BJ (cell line): ENCODE data around the gene MIB1. TPM values are rescaled to one million over a fixed set of nuclear protein-coding genes. Genes with fewer than 3 reads are reported as not detected.
A peak's percentile ranks its signal among the peaks of the same experiment; 100 is the strongest.

Experiments
- CTCF ChIA-PET: fragments of 350-600 bp; formaldehyde crosslinking; extraction: SDS; loops from one replicate; lab custom pipeline; 2021; ENCODE audit warnings: antibody characterized with exemption, inconsistent platforms; lab: Yijun Ruan, JAX
- POLR2A ChIA-PET: fragments of 300-600 bp; sonication (Branson Sonifier 250); formaldehyde crosslinking; extraction: SDS; loops from one replicate; lab custom pipeline; 2021; ENCODE audit warnings: antibody characterized with exemption; lab: Charles Lee
- DNase-seq: peaks from one replicate; pipeline ENCODE4 v3.0.0-alpha.2; 2011; ENCODE audit warnings: low read depth
- H3K27me3 ChIP-seq: 2 replicates; pipeline ENCODE4 v1.6.0; 2011; ENCODE audit warnings: low read length; ENCODE audit not compliant: control insufficient read depth, insufficient read depth
- H3K36me3 ChIP-seq: 2 replicates; pipeline ENCODE4 v1.5.1; 2011; ENCODE audit warnings: low read length; ENCODE audit not compliant: control insufficient read depth, insufficient read depth
- H3K4me3 ChIP-seq: 2 replicates; pipeline ENCODE4 v1.5.1; 2011; ENCODE audit warnings: low read depth, mild to moderate bottlenecking, control low read depth, low read length
- CTCF ChIP-seq: IDR thresholded peaks from 2 replicates; pipeline ENCODE4 v1.5.1; 2011; ENCODE audit warnings: low read depth, mild to moderate bottlenecking, control low read depth, inconsistent platforms, low read length, moderate library complexity; ENCODE audit not compliant: insufficient read depth
- polyA plus RNA-seq: library from polyadenylated mRNA; depleted of rRNA; stranded (reverse); fragments of >200 nt; gene quantifications from 2 replicates; pipeline ENCODE4 v1.2.3, GENCODE V29; 2011

The MIB1 gene
- polyA plus RNA-seq, 1 experiment = 10.0 TPM

GRCh38 chr18:21889570-21889969 is 149.0 kb downstream of the MIB1 start:
- no peaks in the 10 kb centered on the region; the same call in 1 of the 2 replicates for H3K27me3 ChIP-seq
- POLR2A ChIA-PET = no interaction called here

GRCh38 chr18:21894619-21895367 is 154.2 kb downstream of the MIB1 start:
- Histone ChIP-seq H3K36me3 (no peaks in the 10 kb centered on the region), H3K4me3 (no peak overlapping the region), H3K27me3 (peaks cover 2% of the 10 kb centered on the region; the same call in 1 of the 2 replicates)
- ChIA-PET CTCF (no interaction called here), POLR2A (no interaction called here)
- no peak for TF ChIP-seq CTCF
- DNase-seq = no peak

More at GRCh38 chr18:21889570-21889969, 149.0 kb downstream of the MIB1 start:
- CTCF ChIA-PET = interaction anchor here (1.1 kb wide), 2 partner anchors 9 kb away, joined by 3 read pairs; no protein-coding TSS in a partner anchor
- no peak for TF ChIP-seq CTCF
- Histone ChIP-seq H3K36me3 (no peaks in the 10 kb centered on the region), H3K4me3 (no peak overlapping the region)
- no peak for DNase-seq

GRCh38 chr18:21896732-21897336 is 156.2 kb downstream of the MIB1 start:
- ChIA-PET POLR2A (no interaction called here), CTCF (no interaction called here)
- H3K36me3 ChIP-seq = no peaks in the 10 kb centered on the region
- no peak for DNase-seq
- no peak overlapping the region for H3K4me3 ChIP-seq
- TF ChIP-seq CTCF = no peak
- peaks cover 2% of the 10 kb centered on the region; the same call in 1 of the 2 replicates for H3K27me3 ChIP-seq

- Histone ChIP-seq H3K36me3 (no peaks in the 10 kb centered on the region), H3K27me3 (peaks cover 4% of the 10 kb centered on the region; the same call in 1 of the 2 replicates), H3K4me3 (no peak overlapping the region)
- ChIA-PET CTCF (interaction anchor here (0.6 to 2.1 kb wide), 5 partner anchors 12 to 460 kb away, joined by 3 to 7 read pairs (median 4); no protein-coding TSS in a partner anchor), POLR2A (no interaction called here)
- no peak for DNase-seq
- peak; percentile 75 for TF ChIP-seq CTCF
Observed at GRCh38 chr18:21897811-21898210, 157.2 kb downstream of the MIB1 start.
